Fibroblast of lung (primary cell): ENCODE measurements around the gene PGAP3. TPM values are rescaled to one million over a fixed set of nuclear protein-coding genes. Genes with fewer than 3 reads are reported as not detected.
"Not testable (repeated sequence)": the region's sequence is repeated elsewhere in the genome, so short reads cannot be mapped to it uniquely, and the experiment has no call there.

Experiments used
- DNase-seq, 2 donors: peaks; one replicate each; pipeline versions ENCODE4 v3.0.0 to v3.0.0-alpha.2; 2010; ENCODE audit warnings: low read depth in 2 of 2
- H2AFZ ChIP-seq: 2 replicates; pipeline ENCODE4 v1.5.1; 2012; ENCODE audit warnings: low read length, control low read depth, inconsistent platforms
- H3K27ac ChIP-seq: 2 replicates; pipeline ENCODE4 v1.5.1; 2011; ENCODE audit warnings: low read length, control low read depth; ENCODE audit not compliant: insufficient read depth
- H3K27me3 ChIP-seq: 2 replicates; pipeline ENCODE4 v1.5.1; 2011; ENCODE audit warnings: mild to moderate bottlenecking, low read length; ENCODE audit not compliant: control insufficient read depth, insufficient read depth
- H3K36me3 ChIP-seq: 2 replicates; pipeline ENCODE4 v1.5.1; 2011; ENCODE audit warnings: low read length; ENCODE audit not compliant: control insufficient read depth, insufficient read depth
- H3K4me1 ChIP-seq: 2 replicates; pipeline ENCODE4 v1.5.1; 2011; ENCODE audit warnings: low read length; ENCODE audit not compliant: control insufficient read depth, insufficient read depth; ENCODE audit errors: extremely low read depth
- H3K4me2 ChIP-seq: 2 replicates; pipeline ENCODE4 v1.5.1; 2011; ENCODE audit warnings: low read length, control low read depth; ENCODE audit not compliant: insufficient read depth; ENCODE audit errors: extremely low read depth
- H3K4me3 ChIP-seq, 4 experiments: fragments of 200-600 bp in 1 of 4; sonication (generic) in 1 of 4; replicated peaks in 1 of 4; 2 replicates each; pipeline ENCODE4 v1.5.1; 2011 to 2016; ENCODE audit warnings: low read length in 4 of 4, low read depth in 3 of 4, mild to moderate bottlenecking in 3 of 4, control low read depth in 2 of 4, inconsistent platforms in 1 of 4, mixed read lengths in 1 of 4; ENCODE audit not compliant: insufficient read depth in 1 of 4; ENCODE audit errors: control extremely low read depth in 1 of 4
- H3K79me2 ChIP-seq: 2 replicates; pipeline ENCODE4 v1.5.1; 2012; ENCODE audit warnings: mild to moderate bottlenecking, low read length, inconsistent platforms; ENCODE audit not compliant: control insufficient read depth, insufficient read depth
- H3K9ac ChIP-seq: 2 replicates; pipeline ENCODE4 v1.5.1; 2011; ENCODE audit warnings: mild to moderate bottlenecking, low read length, control low read depth; ENCODE audit not compliant: insufficient read depth
- H3K9me3 ChIP-seq: 2 replicates; pipeline ENCODE4 v1.5.1; 2012; ENCODE audit warnings: low read depth, low read length; ENCODE audit not compliant: control insufficient read depth, insufficient read depth
- H4K20me1 ChIP-seq: 2 replicates; pipeline ENCODE4 v1.5.1; 2011; ENCODE audit warnings: low read length; ENCODE audit not compliant: control insufficient read depth, insufficient read depth; ENCODE audit errors: extremely low read depth
- CTCF ChIP-seq, 2 donors: IDR thresholded peaks in 1 of 2; conservative IDR thresholded peaks in 1 of 2; 1 replicate in 1 of 2; 2 replicates in 1 of 2; pipeline ENCODE4 v1.5.1; 2011 to 2012; ENCODE audit warnings: low read length in 2 of 2, control low read depth in 1 of 2, inconsistent platforms in 1 of 2, low read depth in 1 of 2, mild to moderate bottlenecking in 1 of 2
- EZH2 ChIP-seq: IDR thresholded peaks from 2 replicates; pipeline ENCODE4 v1.5.1; 2012; ENCODE audit warnings: low read length, control low read depth, mild to moderate bottlenecking; ENCODE audit errors: missing control alignments
- polyA plus RNA-seq, 2 donors: library from polyadenylated mRNA; depleted of rRNA in 1 of 2; stranded (reverse) in 1 of 2; unstranded in 1 of 2; fragments of >200 nt; gene quantifications; 2 replicates each; pipeline ENCODE4 v1.2.1, GENCODE V29; 2011 to 2012; ENCODE audit warnings: missing spikeins in 1 of 2
- total RNA-seq: library from RNA; depleted of rRNA; stranded (reverse); fragments of >200 nt; gene quantifications from 2 replicates; pipeline ENCODE4 v1.2.1, GENCODE V29; 2014

PGAP3 gene
- total and polyA plus RNA-seq, 2 donors (not counting 1 experiment from before 2014, with no cell fraction given), result 7.9 to 8.8 TPM

- no peak overlapping the region for H2AFZ ChIP-seq
- no peaks in the 10 kb centered on the region for H3K27me3 ChIP-seq
- no peaks in the 10 kb centered on the region for H3K9me3 ChIP-seq
- H3K4me1 ChIP-seq, result peaks cover 4% of the 10 kb centered on the region
- TF ChIP-seq CTCF (conservative IDR thresholded peaks at IDR 0.05 in 1 of 2, IDR thresholded peaks at IDR 0.05 in 1 of 2; ENCODE audit: low read depth in 1 of 2, low read length in 2 of 2) (no peak), EZH2 (no peak)
- peaks cover 12% of the 10 kb centered on the region for H3K79me2 ChIP-seq
- H3K4me2 ChIP-seq, result peak overlapping the region; percentile 85
- H3K9ac ChIP-seq, result peak overlapping the region; percentile 23
- H4K20me1 ChIP-seq, result no peaks in the 10 kb centered on the region
- no peak for DNase-seq
- H3K36me3 ChIP-seq, result no peaks in the 10 kb centered on the region
- H3K27ac ChIP-seq, result no peak overlapping the region
- H3K4me3 ChIP-seq, result peak overlapping the region; percentile 73 to 90 (median 78)
These were observed 13.3 kb upstream of the PGAP3 start for GRCh38 chr17:39701012-39701783.

GRCh38 chr17:39700148-39700987 is 12.5 kb upstream of the PGAP3 start:
- Histone ChIP-seq H3K4me1 (peaks cover 4% of the 10 kb centered on the region), H3K4me2 (peak overlapping the region; percentile 88), H3K9me3 (no peaks in the 10 kb centered on the region), H2AFZ (peak overlapping the region; percentile 59), H3K36me3 (no peaks in the 10 kb centered on the region), H4K20me1 (no peaks in the 10 kb centered on the region), H3K4me3 (peak overlapping the region; percentile 73 to 90 (median 78)), H3K79me2 (peaks cover 12% of the 10 kb centered on the region), H3K9ac (peak overlapping the region; percentile 71), H3K27me3 (no peaks in the 10 kb centered on the region), H3K27ac (peak overlapping the region; percentile 32)
- TF ChIP-seq CTCF (conservative IDR thresholded peaks at IDR 0.05 in 1 of 2, IDR thresholded peaks at IDR 0.05 in 1 of 2; ENCODE audit: low read depth in 1 of 2, low read length in 2 of 2) (no peak), EZH2 (no peak)
- DNase-seq, result peak; percentile 25

GRCh38 chr17:39699818-39700147 is 11.9 kb upstream of the PGAP3 start, which contains the start of gene ERBB2:
TSS of gene ERBB2 (plus strand) at chr17:39700064. CDS start at chr17:39700239, 175 bp downstream.
- no peaks in the 10 kb centered on the region for H3K27me3 ChIP-seq
- H3K4me3 ChIP-seq, result peak within 1 kb of the TSS; percentile 73 to 90 (median 78)
- H3K79me2 ChIP-seq, result peaks cover 9% of the 10 kb centered on the region
- peak within 1 kb of the TSS; percentile 51 for H3K27ac ChIP-seq
- no peaks in the 10 kb centered on the region for H3K36me3 ChIP-seq
- H3K9me3 ChIP-seq, result no peaks in the 10 kb centered on the region
- peaks cover 4% of the 10 kb centered on the region for H3K4me1 ChIP-seq
- peak within 1 kb of the TSS; percentile 71 for H3K9ac ChIP-seq
- peak within 1 kb of the TSS; percentile 88 for H3K4me2 ChIP-seq
- H2AFZ ChIP-seq, result peak within 1 kb of the TSS; percentile 59
- no peak for TF ChIP-seq EZH2
- no peak for TF ChIP-seq CTCF (conservative IDR thresholded peaks at IDR 0.05 in 1 of 2, IDR thresholded peaks at IDR 0.05 in 1 of 2; ENCODE audit: low read depth in 1 of 2, low read length in 2 of 2)
- peak; percentile 73 to 87 for DNase-seq
- H4K20me1 ChIP-seq, result no peaks in the 10 kb centered on the region

- not testable (repeated sequence) for H3K79me2 ChIP-seq, H3K4me1 ChIP-seq, H3K27me3 ChIP-seq, DNase-seq, H3K9me3 ChIP-seq, H3K36me3 ChIP-seq, H4K20me1 ChIP-seq
- Histone ChIP-seq H3K27ac (peak overlapping the region; percentile 51), H3K4me3 (peak overlapping the region; percentile 73 to 90 (median 78)), H2AFZ (peak overlapping the region; percentile 59), H3K9ac (peak overlapping the region; percentile 46), H3K4me2 (peak overlapping the region; percentile 49)
These were observed 11.4 kb upstream of the PGAP3 start for GRCh38 chr17:39699157-39699817.
